Sciatic nerve (tissue), 2 donors: ENCODE measurements around the gene DPP9. TPM values are rescaled to one million over a fixed set of nuclear protein-coding genes. Genes with fewer than 3 reads are reported as not detected.
A peak's percentile ranks its signal among the peaks of the same experiment; 100 is the strongest.
"Not testable (repeated sequence)": the region's sequence is repeated elsewhere in the genome, so short reads cannot be mapped to it uniquely, and the experiment has no call there.

Experiments
- ATAC-seq: fragments of 200-7000 bp; cut with Tn5 transposase; one replicate; pipeline ENCODE4 v1.9.1; 2020; ENCODE audit warnings: mild to moderate bottlenecking, moderate library complexity
- DNase-seq: peaks from one replicate; pipeline ENCODE4 v3.0.0-alpha.2; 2020; ENCODE audit warnings: low spot score
- intact Hi-C: fragments of 100-400 bp; cut with DNase I; formaldehyde crosslinking; loops from one replicate; pipeline ENCODE4 v1.14.2; 2022
- total RNA-seq: library from RNA; stranded (reverse); fragmentation: NEBNext Ultra II Directional; extraction: Animal tissue kit (Norgen Biotek cat#: 25700); gene quantifications from one replicate; pipeline ENCODE4 v1.2.1, GENCODE V29; 2021
- donor health status: DM: no; HTN: no; CAD: no.
- donor health status: DM: no; HTN: no; CAD: no.

DPP9 gene
- total RNA-seq, 1 donor from 2014 or later: 47.7 TPM

DNA sequence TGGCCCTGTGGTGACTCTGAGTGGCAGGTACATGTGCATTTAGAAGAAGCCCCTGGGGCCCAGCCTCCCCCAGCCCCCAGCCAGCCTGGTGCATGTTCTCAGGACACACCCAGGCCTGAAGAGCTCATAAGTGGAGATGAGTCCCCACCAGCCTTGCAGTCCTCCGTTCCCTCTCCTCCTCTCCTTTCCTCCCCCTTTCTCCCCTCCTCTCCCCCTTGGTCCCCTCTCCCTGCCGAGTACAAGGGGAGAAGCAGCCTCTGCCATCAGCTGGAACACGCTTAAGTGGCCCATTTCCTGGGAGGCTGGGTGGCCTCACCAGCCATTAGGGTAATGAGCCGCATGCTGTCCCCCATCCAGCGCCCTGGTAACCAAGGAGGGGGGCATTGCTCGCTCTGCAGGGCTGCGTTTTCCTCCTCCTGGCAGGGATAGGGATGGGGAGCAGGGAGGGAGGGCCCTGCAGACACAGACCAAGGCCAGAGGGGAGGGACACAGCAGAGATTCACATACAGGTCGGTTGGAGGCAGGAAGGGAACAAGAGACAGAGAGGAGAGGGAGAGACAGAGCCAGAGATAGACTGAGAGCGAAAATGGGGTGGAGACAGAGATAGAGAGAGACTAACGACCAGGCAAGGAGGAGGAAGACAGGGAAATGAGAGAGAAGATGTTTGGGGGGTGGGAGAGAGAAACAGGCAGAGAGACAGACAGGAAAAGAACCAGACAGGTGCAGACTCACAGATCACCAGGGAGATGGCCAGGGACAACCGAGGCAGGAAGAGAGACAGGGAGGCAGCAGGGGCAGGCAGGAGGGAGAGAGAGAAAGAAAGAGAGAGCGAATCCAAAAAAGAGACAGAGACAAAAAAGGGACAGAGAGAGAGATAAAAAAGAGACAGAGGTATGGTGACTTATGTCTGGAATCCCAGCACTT is 19.3 kb upstream of the DPP9 start:
- DNase-seq: no peak
- peak; percentile 43 for ATAC-seq
- intact Hi-C loops: no loop called here

DNA sequence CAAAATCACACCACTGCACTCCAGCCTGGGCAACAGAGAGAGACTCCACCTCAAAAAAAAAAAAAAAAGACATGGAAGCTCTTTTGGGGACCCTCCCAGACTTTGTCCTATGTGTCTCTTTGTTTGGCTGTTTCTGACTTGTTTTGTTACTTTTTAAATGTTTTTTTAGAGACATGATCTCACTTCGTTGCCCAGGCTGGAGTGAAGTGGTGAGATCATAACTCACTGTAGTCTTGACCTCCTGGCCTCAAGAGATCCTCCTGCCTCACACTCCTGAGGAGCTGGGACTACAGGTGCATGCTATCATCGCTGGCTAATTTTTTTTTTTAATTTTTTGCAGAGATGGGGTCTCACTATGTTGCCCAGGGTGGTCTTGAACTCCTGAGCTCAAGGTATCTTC is 16.4 kb upstream of the DPP9 start:
- no peak for ATAC-seq
- no peak for DNase-seq
- intact Hi-C loops: no loop called here

- intact Hi-C loops: loop anchor here (10.0 kb wide), 1 partner anchor 56 kb away; the partner anchor contains the start of gene FEM1A
- no peak for ATAC-seq
- DNase-seq: no peak
Measured at GRCh38 chr19:4738734-4739133, 15.1 kb upstream of the DPP9 start.

DNA sequence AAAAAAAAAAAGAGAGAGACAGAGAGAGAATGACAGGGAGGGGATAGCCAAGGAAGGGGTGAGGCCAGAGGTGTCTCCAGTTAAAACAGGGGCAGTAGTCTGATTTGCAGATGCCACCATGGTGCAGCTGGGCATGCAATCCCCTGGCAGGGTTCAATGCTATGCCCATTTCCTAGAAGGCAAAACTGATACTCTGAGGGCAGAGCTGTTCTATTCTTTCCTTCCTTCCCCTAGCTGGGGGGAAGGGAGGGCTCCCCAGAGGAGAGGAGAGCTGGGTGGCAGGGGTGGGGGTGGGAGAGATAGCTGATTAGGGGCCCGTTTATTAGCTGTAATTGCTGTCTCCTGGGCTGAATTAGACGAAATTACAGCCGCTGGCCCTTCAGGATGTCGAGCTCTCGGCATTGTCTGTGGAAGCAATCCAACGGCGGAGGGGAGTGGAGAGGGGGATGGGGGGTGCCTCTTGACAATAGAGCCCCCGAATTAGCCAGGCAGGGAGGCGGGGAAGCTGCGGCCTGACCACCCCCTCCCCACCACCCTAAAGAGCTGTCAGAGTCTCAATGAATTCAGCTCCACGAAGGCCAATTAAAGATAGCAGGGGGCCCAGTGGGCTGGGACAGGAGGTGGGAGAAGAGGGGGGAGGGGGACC is 14.4 kb upstream of the DPP9 start:
- intact Hi-C loops: loop anchor here (10.0 kb wide), 1 partner anchor 57 kb away; the partner anchor contains the start of gene FEM1A
- ATAC-seq (no peak), DNase-seq (no peak)

DNA sequence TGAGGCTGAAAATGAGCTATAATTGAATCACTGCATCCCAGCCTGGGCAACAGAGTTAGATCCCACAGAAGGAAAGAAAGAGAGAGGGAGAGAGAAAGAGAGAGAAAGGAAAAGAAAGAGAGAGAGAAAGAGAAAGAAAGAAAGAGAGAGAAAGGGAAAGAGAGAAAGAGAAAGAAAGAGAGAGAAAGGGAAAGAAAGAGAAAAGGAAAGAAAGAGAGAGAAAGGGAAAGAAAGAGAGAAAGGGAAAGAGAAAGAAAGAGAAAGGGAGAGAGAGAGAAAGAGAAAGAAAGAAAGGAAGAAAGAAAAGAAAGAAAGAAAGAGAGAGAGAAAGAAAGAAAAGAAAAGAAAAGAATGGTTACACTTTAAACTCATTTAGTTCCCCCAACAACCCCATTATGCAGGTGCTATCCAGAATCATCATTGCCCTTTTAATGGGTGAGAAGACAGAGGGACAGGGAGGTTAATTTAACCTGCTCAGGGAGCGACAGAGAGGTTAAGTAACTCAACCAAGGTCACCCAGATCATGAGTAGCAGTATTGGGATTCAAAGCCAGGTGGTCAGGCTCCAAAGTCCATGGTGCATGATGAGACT is 10.2 kb upstream of the DPP9 start:
- intact Hi-C loops: loop anchor here (10.0 kb wide), 1 partner anchor 61 kb away; the partner anchor contains the start of gene FEM1A
- ATAC-seq (no peak), DNase-seq (no peak)

DNA sequence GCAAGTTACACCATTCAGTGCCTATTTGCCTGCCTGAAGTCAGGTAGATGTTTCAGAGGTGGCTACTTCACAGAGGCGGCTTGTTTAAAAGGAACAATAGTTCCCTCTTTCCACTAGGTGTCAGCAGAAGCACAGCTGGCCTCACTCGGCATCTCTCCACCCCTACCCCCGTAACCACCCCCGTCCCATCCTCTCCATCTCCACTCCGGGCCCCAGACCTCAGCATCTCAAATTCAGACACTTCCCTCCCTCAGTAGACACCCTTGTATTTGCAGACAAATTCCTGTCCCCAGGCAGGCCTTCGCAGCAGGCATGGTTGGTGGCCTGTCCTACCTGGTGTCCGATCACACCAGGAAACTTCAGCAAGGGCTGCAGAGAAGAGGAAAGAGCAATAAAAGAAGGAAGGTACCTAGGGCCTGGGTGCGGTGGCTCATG is 9.1 kb upstream of the DPP9 start:
- intact Hi-C loops: loop anchor here (10.0 kb wide), 1 partner anchor 62 kb away; the partner anchor contains the start of gene FEM1A
- ATAC-seq (peak; percentile 89), DNase-seq (no peak)

DNA sequence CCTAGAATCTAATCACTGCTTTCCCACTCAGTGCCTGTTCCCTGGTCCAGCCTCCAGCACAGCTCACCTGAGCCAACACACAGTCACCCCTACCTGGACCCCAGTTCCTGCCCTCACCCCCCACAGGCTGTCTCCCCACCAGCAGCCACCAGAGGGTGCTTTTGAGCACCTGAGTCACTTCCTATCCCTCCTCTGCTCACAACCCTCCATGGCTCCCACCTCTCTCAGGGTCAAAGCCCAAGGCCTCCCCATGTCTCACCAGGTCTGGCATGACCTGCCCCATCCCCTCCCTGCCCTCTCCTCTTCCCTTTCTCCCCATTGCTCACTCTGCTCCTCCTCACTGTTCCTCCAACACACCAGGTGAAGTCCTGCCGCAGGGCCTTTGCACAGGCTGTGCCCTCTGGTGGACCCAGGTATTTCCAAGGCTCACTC is 7.1 kb upstream of the DPP9 start:
- intact Hi-C loops: loop anchor here (10.0 kb wide), 1 partner anchor 64 kb away; the partner anchor contains the start of gene FEM1A
- ATAC-seq (peak; percentile 44), DNase-seq (no peak)

- intact Hi-C loops: no loop called here
- ATAC-seq: no peak
- DNase-seq: no peak
Measured at GRCh38 chr19:4728871-4729270, 5.2 kb upstream of the DPP9 start.

- no peak for DNase-seq
- intact Hi-C loops: no loop called here
- no peak for ATAC-seq
Measured at GRCh38 chr19:4722671-4723594, 709 bp downstream of the DPP9 start.

- ATAC-seq (no peak), DNase-seq (no peak)
- intact Hi-C loops: no loop called here
Measured at GRCh38 chr19:4721196-4721595, 2.4 kb downstream of the DPP9 start.

DNA sequence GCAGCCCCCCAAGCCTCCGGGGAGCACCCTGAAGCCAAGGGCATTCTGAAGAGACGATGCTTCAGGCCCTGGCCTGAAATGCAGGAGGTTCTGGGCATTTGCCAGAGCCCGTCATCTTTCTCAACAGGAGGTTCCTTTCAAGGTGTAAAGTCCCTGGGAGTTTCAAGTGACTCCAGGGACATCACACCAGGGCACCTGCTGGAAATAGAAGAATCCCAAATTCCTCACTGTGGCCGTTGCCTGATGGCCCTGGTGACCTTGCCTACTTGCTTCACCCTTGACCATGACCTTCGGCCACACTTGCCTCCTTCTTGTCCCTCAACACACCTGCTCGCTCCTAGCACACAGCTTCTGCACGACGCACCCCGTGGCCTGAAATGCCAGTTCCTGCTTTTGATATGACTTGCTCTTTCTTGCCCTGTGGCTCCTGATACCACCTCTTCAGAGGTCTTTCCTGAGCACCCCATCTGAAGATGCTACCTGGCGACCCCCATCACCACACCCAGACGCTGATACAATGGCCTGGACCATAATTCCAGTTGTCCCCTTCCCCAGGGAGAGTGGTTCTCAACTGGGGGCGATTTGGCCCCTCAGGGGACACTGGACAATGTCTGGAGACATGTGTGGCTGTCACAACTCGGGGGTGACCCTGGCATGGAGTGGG is 3.5 kb downstream of the DPP9 start:
- DNase-seq (no peak), ATAC-seq (no peak)
- intact Hi-C loops: no loop called here

- intact Hi-C loops: no loop called here
- DNase-seq (no peak), ATAC-seq (no peak)
Measured at GRCh38 chr19:4719499-4719866, 4.2 kb downstream of the DPP9 start.

GRCh38 chr19:4717966-4718701 is 5.5 kb downstream of the DPP9 start:
- ATAC-seq (no peak), DNase-seq (no peak)
- intact Hi-C loops: no loop called here

- intact Hi-C loops: no loop called here
- DNase-seq (peak; percentile 71), ATAC-seq (peak; percentile 91)
Measured at GRCh38 chr19:4717191-4717965, 6.3 kb downstream of the DPP9 start.

GRCh38 chr19:4715529-4716221 is 8.0 kb downstream of the DPP9 start:
- ATAC-seq (no peak), DNase-seq (no peak)
- intact Hi-C loops: no loop called here

- ATAC-seq, intact Hi-C loops, DNase-seq: not testable (repeated sequence)
Measured at GRCh38 chr19:4715178-4715528, 8.5 kb downstream of the DPP9 start.
